Uterus (tissue), 4 donors: ENCODE measurements around the gene TFAP2D. TPM values are rescaled to one million over a fixed set of nuclear protein-coding genes. Genes with fewer than 3 reads are reported as not detected.
A peak's percentile ranks its signal among the peaks of the same experiment; 100 is the strongest.

Experiments used
- DNase-seq, 2 donors: peaks; one replicate each; pipeline ENCODE4 v3.0.0-alpha.2; 2019 to 2020
- H3K27ac ChIP-seq, 2 donors: fragments of 200-600 bp; sonication (generic); 1 replicate in 1 of 2; 2 replicates in 1 of 2; pipeline ENCODE4 v1.5.1; 2016 to 2018
- H3K27me3 ChIP-seq, 2 donors: fragments of 200-600 bp; sonication (generic); one replicate each; pipeline ENCODE4 v1.5.1; 2018 to 2019; ENCODE audit warnings: control low read depth in 1 of 2
- H3K36me3 ChIP-seq, 2 donors: fragments of 200-600 bp; sonication (generic); one replicate each; pipeline ENCODE4 v1.5.1; 2019; ENCODE audit warnings: control low read depth in 1 of 2
- H3K4me1 ChIP-seq, 2 donors: fragments of 200-600 bp; sonication (generic); one replicate each; pipeline ENCODE4 v1.5.1; 2018 to 2019; ENCODE audit warnings: control low read depth in 1 of 2
- H3K4me3 ChIP-seq, 2 donors: fragments of 200-600 bp; sonication (generic); 1 replicate in 1 of 2; 2 replicates in 1 of 2; pipeline ENCODE4 v1.5.1; 2018 to 2019; ENCODE audit warnings: mild to moderate bottlenecking in 1 of 2
- H3K9me3 ChIP-seq, 2 donors: fragments of 200-600 bp; sonication (generic); one replicate each; pipeline ENCODE4 v1.5.1; 2019; ENCODE audit warnings: control low read depth in 1 of 2
- CTCF ChIP-seq, 4 experiments: fragments of 200-600 bp in 2 of 4; fragments of 450-650 bp in 2 of 4; sonication (generic) in 2 of 4; IDR thresholded peaks; one replicate each; pipeline ENCODE4 v1.5.1; 2016 to 2019; ENCODE audit warnings: antibody characterized with exemption in 4 of 4, mild to moderate bottlenecking in 2 of 4, moderate library complexity in 1 of 4
- POLR2A ChIP-seq, 2 donors: fragments of 450-650 bp; IDR thresholded peaks; one replicate each; pipeline ENCODE4 v1.6.1; 2016; ENCODE audit warnings: antibody characterized with exemption in 2 of 2, mild to moderate bottlenecking in 1 of 2, moderate library complexity in 1 of 2
- intact Hi-C: fragments of 100-400 bp; cut with DNase I; formaldehyde crosslinking; loops from one replicate; pipeline ENCODE4 v1.15.1; 2023; ENCODE audit warnings: low total_unique reads
- total RNA-seq, 4 donors: library from RNA; depleted of rRNA in 3 of 4; stranded (reverse); fragments of >200 nt in 3 of 4; gene quantifications; one replicate each; pipeline versions ENCODE4 v1.1.0 to v1.2.4, GENCODE V29; 2014 to 2023
- donor health status: DM: yes; HTN: yes; CAD: no.

TFAP2D gene
- total RNA-seq, 4 donors from 2014 or later = not detected

DNA sequence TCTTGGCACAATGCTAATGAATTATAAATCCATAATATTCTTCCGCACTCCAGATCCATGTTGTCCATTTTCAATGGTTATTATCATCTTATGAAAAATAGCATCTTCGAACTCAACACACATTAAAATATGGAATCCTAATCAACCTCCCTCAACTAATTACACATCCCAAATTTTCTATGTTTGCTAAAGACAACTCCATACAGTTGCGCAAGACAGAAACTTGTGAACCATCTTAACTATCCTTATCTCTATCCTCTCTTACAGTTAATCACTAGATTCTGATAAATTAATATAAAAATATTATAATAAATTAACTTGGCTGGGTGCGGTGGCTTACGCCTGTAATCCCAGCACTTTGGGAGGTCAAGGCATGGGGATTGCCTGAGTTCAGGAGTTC lies 67.1 kb downstream of the TFAP2D start:
- Histone ChIP-seq H3K4me3 (no peak overlapping the region), H3K27me3 (no peaks in the 10 kb centered on the region), H3K4me1 (no peaks in the 10 kb centered on the region), H3K36me3 (no peaks in the 10 kb centered on the region), H3K27ac (no peak overlapping the region), H3K9me3 (no peaks in the 10 kb centered on the region)
- no peak for DNase-seq
- intact Hi-C loops = no loop called here
- TF ChIP-seq CTCF (IDR thresholded peaks at IDR 0.05) (no peak), POLR2A (IDR thresholded peaks at IDR 0.05) (no peak)

GRCh38 chr6:50785921-50786320 lies 72.6 kb downstream of the TFAP2D start:
- TF ChIP-seq POLR2A (IDR thresholded peaks at IDR 0.05) = no peak
- no peak for TF ChIP-seq CTCF (IDR thresholded peaks at IDR 0.05)
- Histone ChIP-seq H3K4me1 (no peaks in the 10 kb centered on the region), H3K27ac (no peak overlapping the region), H3K27me3 (no peaks in the 10 kb centered on the region), H3K9me3 (no peaks in the 10 kb centered on the region), H3K36me3 (no peaks in the 10 kb centered on the region), H3K4me3 (no peak overlapping the region)
- no peak for DNase-seq
- intact Hi-C loops = no loop called here

- H3K9me3 ChIP-seq = no peaks in the 10 kb centered on the region
- no peaks in the 10 kb centered on the region for H3K4me1 ChIP-seq
- TF ChIP-seq CTCF (IDR thresholded peaks at IDR 0.05) (peak in 3 of 4 experiments; percentile 18 to 37 (median 30)), POLR2A (IDR thresholded peaks at IDR 0.05) (no peak)
- H3K36me3 ChIP-seq = no peaks in the 10 kb centered on the region
- no peak for DNase-seq
- no peak overlapping the region for H3K4me3 ChIP-seq
- H3K27me3 ChIP-seq = no peaks in the 10 kb centered on the region
- no peak overlapping the region for H3K27ac ChIP-seq
- intact Hi-C loops = no loop called here
Measured at GRCh38 chr6:50791900-50792508, 78.7 kb downstream of the TFAP2D start.

DNA sequence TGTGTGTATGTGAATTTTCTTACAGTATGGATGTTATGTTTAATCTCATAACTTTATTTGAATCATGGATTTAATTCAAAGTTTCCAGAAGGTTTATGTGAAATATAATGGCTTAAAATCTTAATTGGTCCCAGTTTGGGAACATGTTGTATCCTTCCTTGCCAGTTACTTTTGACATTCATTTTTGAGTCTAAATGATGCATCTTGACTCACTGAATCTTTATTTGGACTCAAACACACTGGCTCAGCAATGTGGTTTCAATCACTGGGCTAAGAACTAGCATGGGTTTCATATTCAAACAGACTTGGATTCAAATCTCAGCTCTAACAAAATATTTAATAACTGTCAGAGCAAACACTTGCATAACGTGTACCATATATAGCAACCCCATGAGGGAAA lies 79.4 kb downstream of the TFAP2D start:
- H3K27ac ChIP-seq = no peak overlapping the region
- DNase-seq = no peak
- H3K4me3 ChIP-seq = no peak overlapping the region
- intact Hi-C loops = no loop called here
- no peaks in the 10 kb centered on the region for H3K36me3 ChIP-seq
- H3K4me1 ChIP-seq = no peaks in the 10 kb centered on the region
- H3K9me3 ChIP-seq = no peaks in the 10 kb centered on the region
- no peaks in the 10 kb centered on the region for H3K27me3 ChIP-seq
- TF ChIP-seq POLR2A (IDR thresholded peaks at IDR 0.05) (no peak), CTCF (IDR thresholded peaks at IDR 0.05) (no peak)

DNA sequence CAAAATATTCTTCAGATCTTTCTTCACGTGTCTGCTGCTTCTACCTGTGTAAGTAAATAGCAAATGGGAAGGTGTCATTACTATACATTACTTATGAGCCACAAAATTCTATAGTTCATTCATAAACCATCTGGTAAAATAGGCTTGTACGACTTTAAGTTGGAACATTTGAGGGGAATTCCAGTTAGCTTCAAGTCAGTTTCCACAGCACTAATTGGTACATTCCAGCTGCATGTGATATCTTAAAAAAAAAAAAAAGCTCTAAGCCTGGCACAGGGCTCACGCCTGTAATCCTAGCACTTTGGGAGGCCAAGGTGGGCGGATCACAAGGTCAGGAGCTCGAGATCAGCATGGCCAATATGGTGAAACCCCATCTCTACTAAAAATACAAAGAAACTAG lies 82.2 kb downstream of the TFAP2D start:
- DNase-seq = no peak
- H3K27me3 ChIP-seq = no peaks in the 10 kb centered on the region
- no peak overlapping the region for H3K27ac ChIP-seq
- H3K9me3 ChIP-seq = no peaks in the 10 kb centered on the region
- TF ChIP-seq POLR2A (IDR thresholded peaks at IDR 0.05) = no peak
- TF ChIP-seq CTCF (IDR thresholded peaks at IDR 0.05) = no peak
- intact Hi-C loops = no loop called here
- no peaks in the 10 kb centered on the region for H3K36me3 ChIP-seq
- no peaks in the 10 kb centered on the region for H3K4me1 ChIP-seq
- no peak overlapping the region for H3K4me3 ChIP-seq
